Endometrial microvascular endothelial cells (primary cell): ENCODE measurements around the gene KLHL10. TPM values are rescaled to one million over a fixed set of nuclear protein-coding genes. Genes with fewer than 3 reads are reported as not detected.
"Not testable (repeated sequence)": the region's sequence is repeated elsewhere in the genome, so short reads cannot be mapped to it uniquely, and the experiment has no call there.

Experiments
- in situ Hi-C: cut with HindIII; loops from 2 replicates; pipeline ENCODE4 v1.10.0; 2017; ENCODE audit warnings: low sequenced_read_pairs, low pct_unique_long_range_greater_than_20kb; ENCODE audit errors: inconsistent ontology term
- total RNA-seq: library from RNA; depleted of rRNA; stranded (reverse); fragments of >200 nt; gene quantifications from one replicate; pipeline ENCODE4 v1.2.3, GENCODE V29; 2015; ENCODE audit errors: inconsistent ontology term

Gene KLHL10
- total RNA-seq, 1 donor from 2014 or later: not detected

DNA sequence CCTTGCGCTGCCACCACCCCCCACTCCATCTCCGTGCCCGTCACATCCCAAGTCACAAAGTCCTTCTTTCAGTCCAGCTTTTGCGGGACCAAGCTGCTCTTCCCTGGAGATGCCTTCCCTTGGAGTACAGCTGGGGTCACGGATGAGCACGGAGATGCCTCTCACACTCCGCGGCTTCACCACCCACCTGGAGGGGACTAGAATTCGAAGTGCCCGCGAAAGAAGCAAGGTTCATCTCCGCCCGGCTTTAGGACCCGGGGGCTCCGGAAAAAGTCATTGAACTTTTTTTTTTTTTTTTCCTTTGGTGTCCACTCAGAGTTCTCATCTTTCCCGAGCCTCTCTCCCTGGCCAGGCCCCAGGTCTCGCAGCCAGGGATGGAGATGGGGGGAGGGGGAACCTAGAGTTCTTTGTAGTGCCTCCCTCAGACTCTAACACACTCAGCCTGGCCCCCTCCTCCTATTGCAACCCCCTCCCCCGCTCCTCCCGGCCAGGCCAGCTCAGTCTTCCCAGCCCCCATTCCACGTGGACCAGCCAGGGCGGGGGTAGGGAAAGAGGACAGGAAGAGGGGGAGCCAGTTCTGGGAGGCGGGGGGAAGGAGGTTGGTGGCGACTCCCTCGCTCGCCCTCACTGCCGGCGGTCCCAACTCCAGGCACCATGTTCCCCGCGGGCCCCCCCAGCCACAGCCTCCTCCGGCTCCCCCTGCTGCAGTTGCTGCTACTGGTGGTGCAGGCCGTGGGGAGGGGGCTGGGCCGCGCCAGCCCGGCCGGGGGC is 25.1 kb upstream of the KLHL10 start, which contains the start of gene FKBP10:
TSS of gene FKBP10 (plus strand) at position 624 of the 771 bp plus-strand sequence. CDS start at position 655, 31 bp downstream.
- in situ Hi-C loops: no loop called here

- in situ Hi-C loops: no loop called here
These were observed 24.4 kb upstream of the KLHL10 start for GRCh38 chr17:41813152-41813680.

GRCh38 chr17:41813699-41814124 is 23.9 kb upstream of the KLHL10 start:
- in situ Hi-C loops: no loop called here

DNA sequence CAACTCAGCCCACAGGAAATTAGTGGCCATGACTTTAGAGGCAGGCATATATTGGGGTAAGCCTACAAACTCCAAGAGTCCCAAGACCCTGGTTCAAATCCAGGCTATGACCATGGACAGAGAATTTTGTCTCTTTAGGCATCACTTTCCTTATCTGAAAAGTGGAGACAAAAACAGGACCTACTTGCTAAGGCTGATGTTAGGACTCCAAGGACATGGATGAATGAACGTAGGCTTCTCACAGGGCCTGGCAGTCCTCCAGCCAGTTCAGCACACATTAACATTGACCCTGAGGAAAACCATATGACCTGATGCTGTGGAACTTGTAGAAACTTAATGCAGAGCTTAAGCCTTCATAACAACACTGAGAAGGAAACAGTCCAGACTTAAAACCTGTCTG is 23.4 kb upstream of the KLHL10 start:
- in situ Hi-C loops: no loop called here

DNA sequence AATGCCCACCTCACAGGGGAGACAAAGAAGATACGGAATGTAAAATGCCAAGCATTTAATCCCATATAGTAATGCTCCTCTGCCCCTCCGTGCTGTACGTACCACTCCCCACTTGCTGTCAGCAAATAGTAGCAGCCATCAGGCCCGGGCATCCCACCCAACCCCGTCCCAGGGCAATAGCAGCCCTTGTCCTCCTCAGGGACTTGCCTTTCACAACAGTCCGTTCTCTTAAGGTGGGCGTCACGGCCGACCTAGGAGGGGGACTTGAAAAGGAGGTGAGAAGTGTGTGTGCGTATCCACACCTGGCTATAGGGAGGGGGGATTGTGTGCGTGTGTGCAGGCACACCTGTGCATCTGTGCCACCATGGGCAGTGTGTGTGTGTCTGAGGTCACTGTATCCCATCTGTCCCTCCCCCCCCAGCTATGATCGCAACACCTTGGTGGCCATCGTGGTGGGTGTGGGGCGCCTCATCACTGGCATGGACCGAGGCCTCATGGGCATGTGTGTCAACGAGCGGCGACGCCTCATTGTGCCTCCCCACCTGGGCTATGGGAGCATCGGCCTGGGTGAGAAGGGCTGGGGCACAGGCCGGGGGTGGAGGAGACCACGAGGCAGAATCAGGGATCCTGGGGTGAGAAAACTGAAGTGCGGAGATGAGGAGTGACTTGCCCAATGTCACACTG is 20.8 kb upstream of the KLHL10 start:
- in situ Hi-C loops: no loop called here

GRCh38 chr17:41818024-41818423 is 19.6 kb upstream of the KLHL10 start:
- in situ Hi-C loops: no loop called here

GRCh38 chr17:41821776-41822175 is 15.8 kb upstream of the KLHL10 start:
- in situ Hi-C loops: no loop called here

GRCh38 chr17:41822216-41823140 is 15.1 kb upstream of the KLHL10 start:
- in situ Hi-C loops: no loop called here

- in situ Hi-C loops: no loop called here
These were observed 14.5 kb upstream of the KLHL10 start for GRCh38 chr17:41823141-41823524.

DNA sequence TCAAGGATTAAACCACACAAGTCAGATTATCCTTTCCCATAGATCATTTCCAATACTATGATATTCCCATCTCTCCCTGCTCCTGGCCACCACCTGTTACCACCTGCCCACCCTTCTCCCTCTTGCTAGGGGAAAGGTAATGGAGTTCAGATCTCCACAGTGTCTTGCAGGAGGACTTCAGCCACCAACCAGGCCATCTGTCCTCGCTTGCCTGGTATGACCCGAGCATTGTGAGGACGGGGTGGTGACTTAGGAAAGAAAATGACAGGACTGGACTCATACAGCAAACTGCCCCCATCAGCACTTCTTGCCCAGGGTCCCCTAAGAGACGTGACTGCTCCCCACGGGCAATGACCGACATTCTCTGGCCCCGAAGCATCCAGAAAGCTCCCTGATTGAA is 14.0 kb upstream of the KLHL10 start:
- in situ Hi-C loops: no loop called here

DNA sequence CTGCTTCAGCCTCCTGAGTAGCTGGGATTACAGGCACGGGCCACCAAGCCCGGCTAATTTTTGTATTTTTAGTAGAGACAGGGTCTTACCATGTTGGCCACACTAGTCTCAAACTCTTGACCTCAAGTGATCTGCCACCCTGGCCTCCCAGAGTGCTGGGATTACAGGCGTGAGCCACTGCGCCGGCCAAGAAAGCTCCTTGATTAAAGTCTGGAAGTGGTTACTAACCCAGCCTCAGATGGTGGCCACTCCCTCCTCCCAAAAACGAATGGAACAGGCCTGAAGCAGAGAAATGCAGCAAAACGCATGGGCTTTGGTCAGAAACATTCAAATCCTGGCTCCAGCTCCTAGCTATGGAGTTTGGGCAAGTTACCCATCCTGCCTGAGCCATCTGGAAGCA is 13.5 kb upstream of the KLHL10 start:
- in situ Hi-C loops: no loop called here

DNA sequence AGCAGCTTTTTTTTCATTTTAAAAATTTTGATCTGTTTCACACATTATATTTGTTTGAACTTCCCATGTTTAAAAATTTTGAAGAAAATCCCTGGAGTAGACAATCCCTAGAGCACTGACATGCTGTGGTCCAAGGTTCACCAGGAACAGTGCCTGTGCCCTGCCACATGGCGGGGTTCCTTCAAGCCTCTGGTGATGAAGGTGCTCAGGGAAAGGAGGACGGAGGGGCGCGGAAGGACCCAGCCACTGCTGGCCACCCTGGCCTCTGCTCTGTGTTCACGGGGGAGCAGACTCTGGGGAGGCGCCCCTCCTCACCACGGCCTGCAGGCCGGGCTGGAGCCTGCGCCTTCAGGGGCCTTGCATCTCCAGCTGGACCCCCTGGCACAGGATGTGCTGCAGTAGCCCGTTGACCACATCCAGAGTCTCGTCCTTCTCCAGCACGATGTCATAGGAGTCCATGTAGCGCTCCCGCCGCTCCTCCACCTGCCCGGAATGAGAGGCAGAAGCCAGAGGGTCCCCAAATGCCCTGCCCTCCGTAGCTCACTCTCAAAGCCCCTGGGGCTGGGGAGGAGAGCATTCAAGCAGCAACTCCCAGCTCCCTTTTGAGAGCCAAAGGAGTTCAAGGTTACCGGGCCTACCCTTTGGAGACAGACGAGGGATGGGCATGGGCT is 12.3 kb upstream of the KLHL10 start:
- in situ Hi-C loops: no loop called here

- in situ Hi-C loops: not testable (repeated sequence)
These were observed 7.7 kb upstream of the KLHL10 start for GRCh38 chr17:41829961-41830360.

GRCh38 chr17:41835214-41835799 is 2.3 kb upstream of the KLHL10 start:
- in situ Hi-C loops: no loop called here

DNA sequence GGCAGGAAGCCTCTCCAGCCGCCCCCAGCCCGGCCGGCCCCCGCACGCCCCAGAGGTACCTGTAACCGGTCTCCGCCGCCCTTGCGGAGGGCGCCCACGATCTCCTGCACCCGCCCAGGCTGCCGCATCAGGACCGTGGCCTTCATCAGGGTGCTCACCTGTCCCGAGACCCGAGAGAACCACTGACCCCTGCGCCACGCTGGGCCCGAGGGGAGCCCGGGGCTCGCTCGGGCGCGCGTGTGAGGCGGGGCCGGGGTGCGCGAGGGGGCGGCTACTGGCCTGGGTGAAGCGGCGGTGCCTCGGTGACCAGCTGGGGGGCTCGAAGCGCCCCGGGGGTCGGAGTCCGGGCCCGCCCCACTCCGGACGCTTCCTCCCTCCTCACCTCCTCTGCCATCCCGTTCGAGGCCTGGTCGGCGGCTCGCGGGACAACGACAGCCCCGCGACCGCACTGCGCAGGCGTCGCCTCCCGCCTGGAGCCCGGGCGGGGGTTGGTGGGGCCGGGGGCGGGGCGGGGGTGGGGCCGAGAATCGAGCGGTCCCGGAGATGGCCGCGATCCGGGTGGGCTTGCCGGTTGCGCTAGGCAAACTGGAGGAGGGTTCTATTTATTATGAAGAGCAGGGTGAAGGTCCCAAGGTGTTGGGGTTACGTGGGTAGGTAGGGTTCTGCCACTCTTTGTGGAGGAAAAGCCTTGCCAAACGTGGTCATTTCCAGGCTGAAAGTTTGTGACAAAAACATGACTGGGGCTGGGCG is 1.6 kb upstream of the KLHL10 start, which contains the start of gene NT5C3B:
TSS of gene NT5C3B (minus strand) at position 433 of the 750 bp plus-strand sequence. CDS start at position 394, 39 bp downstream.
- in situ Hi-C loops: no loop called here

DNA sequence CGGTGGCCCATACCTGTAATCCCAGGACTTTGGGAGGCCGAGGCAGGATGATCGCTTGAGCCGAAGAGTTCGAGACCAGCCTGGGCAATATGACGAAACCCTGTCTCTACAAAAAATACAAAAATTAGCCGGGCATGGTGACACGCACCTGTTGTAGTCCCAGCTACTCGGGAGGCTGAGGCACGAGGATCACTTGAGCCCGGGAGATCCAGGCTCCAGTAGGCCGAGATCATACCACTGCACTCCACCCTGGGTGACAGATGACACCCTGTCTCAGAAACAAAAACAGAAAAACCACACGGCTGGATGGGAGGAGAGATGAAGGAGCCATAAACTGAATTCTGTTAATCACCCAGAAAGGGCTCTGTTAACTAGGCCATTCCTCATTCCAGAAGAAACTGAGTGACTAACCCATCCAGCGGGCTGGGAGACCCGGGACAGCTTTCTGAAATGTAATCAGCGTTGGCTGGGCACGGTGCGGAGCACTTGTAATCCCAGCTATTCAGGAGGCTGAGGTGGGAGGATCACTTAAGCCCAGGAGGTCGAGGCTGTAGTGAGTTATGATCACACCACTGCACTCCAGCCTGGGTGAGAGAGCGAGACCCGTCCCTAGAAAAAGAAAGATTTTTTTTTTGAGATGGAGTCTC is 952 bp upstream of the KLHL10 start:
- in situ Hi-C loops: no loop called here

GRCh38 chr17:41839448-41839847 is 1.8 kb downstream of the KLHL10 start:
- in situ Hi-C loops: not testable (repeated sequence)
